Measurements from ENCODE around the gene SHQ1. TPM values are rescaled to one million over a fixed set of nuclear protein-coding genes. Genes with fewer than 3 reads are reported as not detected.
"Not testable (repeated sequence)": the region's sequence is repeated elsewhere in the genome, so short reads cannot be mapped to it uniquely, and the experiment has no call there.

SHQ1 gene
- total RNA-seq, 1 donor: 30.2 TPM

DNA sequence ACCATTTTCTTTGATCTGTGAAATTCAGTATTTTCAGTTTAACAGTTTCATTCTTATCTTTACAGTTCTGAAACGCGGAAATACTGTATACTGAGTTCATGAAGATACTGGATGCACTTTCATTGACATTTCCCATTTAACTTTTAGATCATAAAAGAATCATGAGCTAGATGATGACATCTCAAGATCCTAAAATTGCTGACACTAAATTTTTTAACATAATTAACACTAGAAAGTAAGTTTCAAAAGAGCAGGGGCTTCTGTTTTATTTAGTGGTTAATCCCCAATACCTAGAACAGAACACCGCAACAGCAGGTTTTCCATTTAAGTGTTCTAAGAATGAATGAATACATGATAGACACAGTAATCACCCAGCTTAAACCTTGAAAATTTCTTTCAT, 54.2 kb downstream of the SHQ1 start:
- no peak overlapping the region for H3K4me3 ChIP-seq (ENCODE audit: low read depth, low read length)
- TF ChIP-seq, protein P1, sequence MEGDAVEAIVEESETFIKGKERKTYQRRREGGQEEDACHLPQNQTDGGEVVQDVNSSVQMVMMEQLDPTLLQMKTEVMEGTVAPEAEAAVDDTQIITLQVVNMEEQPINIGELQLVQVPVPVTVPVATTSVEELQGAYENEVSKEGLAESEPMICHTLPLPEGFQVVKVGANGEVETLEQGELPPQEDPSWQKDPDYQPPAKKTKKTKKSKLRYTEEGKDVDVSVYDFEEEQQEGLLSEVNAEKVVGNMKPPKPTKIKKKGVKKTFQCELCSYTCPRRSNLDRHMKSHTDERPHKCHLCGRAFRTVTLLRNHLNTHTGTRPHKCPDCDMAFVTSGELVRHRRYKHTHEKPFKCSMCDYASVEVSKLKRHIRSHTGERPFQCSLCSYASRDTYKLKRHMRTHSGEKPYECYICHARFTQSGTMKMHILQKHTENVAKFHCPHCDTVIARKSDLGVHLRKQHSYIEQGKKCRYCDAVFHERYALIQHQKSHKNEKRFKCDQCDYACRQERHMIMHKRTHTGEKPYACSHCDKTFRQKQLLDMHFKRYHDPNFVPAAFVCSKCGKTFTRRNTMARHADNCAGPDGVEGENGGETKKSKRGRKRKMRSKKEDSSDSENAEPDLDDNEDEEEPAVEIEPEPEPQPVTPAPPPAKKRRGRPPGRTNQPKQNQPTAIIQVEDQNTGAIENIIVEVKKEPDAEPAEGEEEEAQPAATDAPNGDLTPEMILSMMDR (IDR thresholded peaks at IDR 0.05; ENCODE audit: insufficient read depth, low read depth, low read length): no peak
- no peak for DNase-seq (ENCODE audit: low read depth)

DNA sequence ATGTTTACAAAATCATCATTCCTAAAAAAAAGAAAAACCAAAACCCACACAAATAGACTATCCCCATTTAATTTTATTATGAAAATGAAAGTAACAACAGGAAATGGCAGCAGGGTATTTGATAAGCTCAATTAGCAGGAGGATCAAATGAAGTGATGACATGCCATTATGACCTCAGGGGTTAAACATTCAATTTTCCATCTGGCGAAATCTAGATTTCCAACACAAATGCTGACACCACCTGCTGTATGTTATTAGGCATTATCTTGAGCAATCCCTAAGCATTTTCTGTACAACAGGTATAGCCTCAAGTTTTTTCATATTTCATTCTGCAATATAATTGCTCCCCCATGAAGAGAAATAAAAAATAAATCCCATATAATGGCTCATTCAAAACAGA, 57.1 kb downstream of the SHQ1 start:
- DNase-seq (ENCODE audit: low read depth): no peak
- no peak overlapping the region for H3K4me3 ChIP-seq (ENCODE audit: low read depth, low read length)
- TF ChIP-seq, protein P1 (IDR thresholded peaks at IDR 0.05; ENCODE audit: insufficient read depth, low read depth, low read length): no peak

DNA sequence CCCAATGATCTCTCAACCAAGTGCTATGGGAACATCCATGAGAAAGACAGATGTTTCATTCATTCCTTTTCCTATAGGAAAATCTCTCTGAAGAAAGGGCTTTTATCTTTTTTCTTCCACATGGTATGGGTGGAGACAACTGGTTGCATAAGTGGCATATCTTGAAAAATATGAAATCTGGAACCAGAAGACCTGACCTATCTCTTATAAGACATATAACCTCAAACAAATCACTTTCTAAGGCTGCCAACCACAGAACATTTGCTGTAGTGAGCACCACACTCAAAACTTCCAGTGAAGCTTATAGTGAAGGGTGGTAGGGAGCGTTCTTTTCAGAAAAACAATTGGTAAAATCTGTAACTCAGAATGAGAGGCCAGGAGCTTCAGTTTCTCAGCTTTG, 58.5 kb downstream of the SHQ1 start:
- H3K4me3 ChIP-seq (ENCODE audit: low read depth, low read length): no peak overlapping the region
- DNase-seq (ENCODE audit: low read depth): no peak
- TF ChIP-seq, protein P1 (IDR thresholded peaks at IDR 0.05; ENCODE audit: insufficient read depth, low read depth, low read length): no peak

DNA sequence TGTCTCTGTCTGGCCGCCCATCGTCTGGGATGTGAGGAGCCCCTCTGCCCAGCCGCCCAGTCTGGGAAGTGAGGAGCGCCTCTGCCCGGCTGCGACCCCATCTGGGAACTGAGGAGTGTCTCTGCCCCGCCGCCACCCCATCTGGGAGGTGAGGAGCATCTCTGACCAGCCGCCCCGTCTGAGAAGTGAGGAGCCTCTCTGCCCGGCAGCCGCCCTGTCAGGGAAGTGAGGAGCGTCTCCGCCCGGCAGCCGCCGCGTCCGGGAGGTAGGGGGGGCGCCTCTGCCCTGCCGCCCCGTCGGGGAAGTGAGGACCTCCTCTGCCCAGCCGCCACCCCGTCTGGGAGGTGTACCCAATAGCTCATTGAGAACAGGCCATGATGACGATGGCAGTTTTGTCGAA, 60.0 kb downstream of the SHQ1 start:
- not testable (repeated sequence) for H3K4me3 ChIP-seq (ENCODE audit: low read depth, low read length); DNase-seq (ENCODE audit: low read depth)

DNA sequence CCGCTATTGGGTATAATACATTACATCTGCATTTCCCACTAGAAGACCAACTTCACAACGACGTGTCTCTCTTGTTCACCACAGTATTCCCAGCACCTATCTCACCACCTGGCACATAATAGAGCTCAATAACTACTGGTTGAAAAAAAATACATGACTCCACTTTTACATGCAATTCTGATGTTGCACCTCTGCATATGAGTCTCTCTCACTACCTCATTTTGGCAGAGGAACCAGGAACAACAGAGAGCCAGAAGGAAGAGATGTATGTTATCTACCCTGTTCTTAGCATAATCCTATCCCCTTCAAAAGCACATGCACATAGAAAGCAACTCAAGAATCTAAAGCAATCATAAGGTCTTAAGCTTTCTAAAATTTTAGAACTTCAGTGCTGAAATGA, 61.6 kb downstream of the SHQ1 start:
- no peak overlapping the region for H3K4me3 ChIP-seq (ENCODE audit: low read depth, low read length)
- TF ChIP-seq, protein P1 (IDR thresholded peaks at IDR 0.05; ENCODE audit: insufficient read depth, low read depth, low read length): no peak
- DNase-seq (ENCODE audit: low read depth): no peak

DNA sequence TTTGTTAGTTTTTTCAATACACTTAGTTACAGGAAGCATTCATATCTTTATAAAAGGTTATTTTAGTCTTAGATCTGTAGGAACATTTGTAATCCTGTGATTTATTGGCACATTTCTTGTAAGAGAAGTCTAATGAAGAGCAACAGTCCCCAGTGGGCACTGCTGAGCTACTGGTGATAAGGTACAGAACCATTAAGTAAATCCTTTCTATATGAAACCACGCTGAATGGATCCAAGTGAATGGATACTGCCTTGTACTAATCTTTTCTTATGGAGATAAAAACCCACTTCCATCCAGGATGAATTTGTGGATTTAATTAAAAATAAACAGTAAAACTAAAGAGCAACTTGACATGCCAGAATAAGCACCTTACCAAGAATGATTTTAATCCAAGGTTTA, 64.0 kb downstream of the SHQ1 start:
- no peak for DNase-seq (ENCODE audit: low read depth)
- TF ChIP-seq, protein P1 (IDR thresholded peaks at IDR 0.05; ENCODE audit: insufficient read depth, low read depth, low read length): no peak
- no peak overlapping the region for H3K4me3 ChIP-seq (ENCODE audit: low read depth, low read length)

DNA sequence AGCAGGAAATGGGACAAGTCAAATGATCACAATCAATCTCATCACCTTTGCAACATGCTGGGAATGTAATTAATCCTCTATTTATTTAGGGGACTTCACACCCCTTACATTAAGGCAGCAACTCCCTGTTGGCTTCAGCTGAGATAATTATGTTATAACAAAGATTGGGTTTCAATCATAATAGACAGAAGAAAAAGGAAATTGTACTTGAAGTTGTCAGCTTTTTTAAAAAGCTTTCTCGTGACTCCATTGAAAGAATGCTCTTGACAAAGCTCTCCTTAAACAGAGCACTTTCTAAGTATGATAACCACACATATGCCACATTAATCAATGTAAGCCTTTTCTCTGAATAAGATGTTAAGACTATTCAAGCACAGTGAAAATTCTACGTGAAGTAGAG, 65.7 kb downstream of the SHQ1 start:
- TF ChIP-seq, protein P1 (IDR thresholded peaks at IDR 0.05; ENCODE audit: insufficient read depth, low read depth, low read length): no peak
- DNase-seq (ENCODE audit: low read depth): no peak

More for the DNA sequence above, 65.7 kb downstream of the SHQ1 start:
- no peak overlapping the region for H3K4me3 ChIP-seq (ENCODE audit: low read depth, low read length)
